HEK293 (cell line): Measurements from ENCODE around the gene METTL25.

ENCODE experiments used
- CTCF ChIA-PET: fragments of 350-600 bp; formaldehyde crosslinking; extraction: SDS; loops from one replicate; lab custom pipeline; 2021; ENCODE audit warnings: antibody characterized with exemption; lab: Yijun Ruan, JAX
- POLR2A ChIA-PET: fragments of 300-600 bp; formaldehyde crosslinking; extraction: SDS; loops from one replicate; lab custom pipeline; 2020; ENCODE audit warnings: antibody characterized with exemption, inconsistent platforms; lab: Yijun Ruan, JAX
- H3K27ac ChIP-seq: fragments of 200-500 bp; sonication (Bioruptor generic); 2 replicates; pipeline ENCODE4 v1.5.1; 2014; ENCODE audit warnings: low read depth, low read length, control low read depth, inconsistent platforms; ENCODE audit errors: extremely low read depth
- H3K36me3 ChIP-seq, 2 experiments: fragments of 200-500 bp in 1 of 2; sonication (Bioruptor generic) in 1 of 2; 1 replicate in 1 of 2; 2 replicates in 1 of 2; pipeline ENCODE4 v1.5.1; 2014 to 2017; ENCODE audit warnings: inconsistent platforms in 2 of 2, low read length in 2 of 2; ENCODE audit not compliant: control insufficient read depth in 2 of 2, insufficient read depth in 1 of 2
- H3K4me1 ChIP-seq: fragments of 200-500 bp; sonication (Bioruptor generic); 2 replicates; pipeline ENCODE4 v1.5.1; 2014; ENCODE audit warnings: mild to moderate bottlenecking, low read length, inconsistent platforms; ENCODE audit not compliant: control insufficient read depth, insufficient read depth
- H3K4me3 ChIP-seq: 2 replicates; pipeline ENCODE4 v1.5.1; 2011; ENCODE audit warnings: low read depth, mild to moderate bottlenecking, control low read depth, low read length, moderate library complexity
- H3K9me3 ChIP-seq: fragments of 200-500 bp; sonication (Bioruptor generic); 2 replicates; pipeline ENCODE4 v1.5.1; 2014; ENCODE audit warnings: low read depth, low read length, inconsistent platforms; ENCODE audit not compliant: control insufficient read depth, insufficient read depth
- IKZF3 ChIP-seq: fragments of 450-650 bp; IDR thresholded peaks from 2 replicates; pipeline ENCODE4 v1.5.0; 2018; ENCODE audit warnings: missing biosample characterization, mild to moderate bottlenecking, missing genetic modification characterization, moderate library complexity
- KLF10 ChIP-seq: fragments of 450-650 bp; IDR thresholded peaks from 2 replicates; pipeline ENCODE4 v1.5.1; 2018; ENCODE audit warnings: missing biosample characterization, mild to moderate bottlenecking, missing genetic modification characterization
- TCF7L2 ChIP-seq: IDR thresholded peaks from 2 replicates; pipeline ENCODE4 v1.6.1; 2011; ENCODE audit warnings: low read depth, mild to moderate bottlenecking, inconsistent platforms, low read length, moderate library complexity, borderline replicate concordance
- ZNF138 ChIP-seq: fragments of 450-650 bp; formaldehyde crosslinking; IDR thresholded peaks from 2 replicates; pipeline ENCODE4 v1.5.1; 2016; ENCODE audit warnings: missing biosample characterization, missing genetic modification characterization, borderline replicate concordance
- ZNF2 ChIP-seq: fragments of 450-650 bp; formaldehyde crosslinking; IDR thresholded peaks from 2 replicates; pipeline ENCODE4 v1.5.1; 2016; ENCODE audit warnings: missing biosample characterization, missing genetic modification characterization
- ZNF311 ChIP-seq: fragments of 450-650 bp; formaldehyde crosslinking; IDR thresholded peaks from 2 replicates; pipeline ENCODE4 v1.5.1; 2017; ENCODE audit warnings: missing biosample characterization, missing genetic modification characterization, borderline replicate concordance
- ZNF335 ChIP-seq: fragments of 450-650 bp; formaldehyde crosslinking; conservative IDR thresholded peaks from 2 replicates; pipeline ENCODE4 v1.5.1; 2016; ENCODE audit warnings: missing biosample characterization, missing genetic modification characterization
- ZNF549 ChIP-seq: fragments of 450-650 bp; IDR thresholded peaks from 2 replicates; pipeline ENCODE4 v1.5.1; 2018; ENCODE audit warnings: missing biosample characterization, missing genetic modification characterization, mild to moderate bottlenecking, inconsistent platforms, moderate library complexity
- ZNF776 ChIP-seq: fragments of 450-650 bp; formaldehyde crosslinking; IDR thresholded peaks from 2 replicates; pipeline ENCODE4 v1.5.0; 2017; ENCODE audit warnings: missing biosample characterization, missing genetic modification characterization, borderline replicate concordance
- TF ChIP-seq, protein P1 (sequence below): fragments of 450-650 bp; formaldehyde crosslinking; IDR thresholded peaks from 2 replicates; pipeline ENCODE4 v1.5.1; 2016; ENCODE audit warnings: missing biosample characterization, missing genetic modification characterization
- TF ChIP-seq, protein P2 (sequence below): fragments of 450-650 bp; formaldehyde crosslinking; IDR thresholded peaks from 2 replicates; pipeline ENCODE4 v1.5.1; 2016; ENCODE audit warnings: missing biosample characterization, missing genetic modification characterization
- TF ChIP-seq, protein P3 (sequence below): fragments of 450-650 bp; formaldehyde crosslinking; conservative IDR thresholded peaks from 2 replicates; pipeline ENCODE4 v1.5.1; 2016; ENCODE audit warnings: low read depth, missing biosample characterization, missing genetic modification characterization
- TF ChIP-seq, protein P4 (sequence below): fragments of 450-650 bp; formaldehyde crosslinking; IDR thresholded peaks from 2 replicates; pipeline ENCODE4 v1.5.1; 2017; ENCODE audit warnings: missing biosample characterization, missing genetic modification characterization

The METTL25 gene

DNA sequence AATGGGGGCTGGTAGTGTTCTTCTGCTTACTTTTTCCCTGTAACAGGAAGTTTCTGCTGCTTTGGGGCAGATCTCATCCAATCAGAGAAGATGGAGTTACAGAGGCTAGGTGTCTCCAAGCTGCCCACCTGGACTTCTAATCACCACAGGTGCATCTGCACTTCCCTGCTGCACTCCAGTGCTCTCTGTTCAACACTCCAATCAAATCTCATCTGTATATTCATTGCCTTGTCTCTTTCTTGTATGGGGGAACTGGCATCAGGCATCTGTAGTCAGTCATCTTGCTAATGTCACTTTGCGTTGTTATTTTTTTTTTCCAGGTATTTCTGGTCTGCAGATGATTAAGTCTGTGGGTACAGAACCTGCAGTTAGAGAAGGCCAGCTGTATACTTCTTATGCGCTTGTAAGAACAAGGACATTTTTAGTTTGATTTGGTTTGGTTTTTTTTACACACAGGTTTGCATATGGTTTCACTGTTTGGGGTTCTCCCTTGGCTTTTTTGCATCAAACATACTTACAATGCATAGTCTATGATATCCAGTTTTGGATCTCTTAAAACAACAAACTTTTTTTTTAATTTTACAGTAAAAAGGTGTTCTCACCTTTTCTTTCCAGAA, 116.0 kb downstream of the METTL25 start:
- H3K4me1 ChIP-seq = no peaks in the 10 kb centered on the region
- POLR2A ChIA-PET = no interaction called here
- H3K27ac ChIP-seq = no peak overlapping the region
- no peaks in the 10 kb centered on the region for H3K36me3 ChIP-seq
- no peaks in the 10 kb centered on the region for H3K9me3 ChIP-seq
- no peak overlapping the region for H3K4me3 ChIP-seq
- no peak for TF ChIP-seq IKZF3
- TF ChIP-seq, protein P1, sequence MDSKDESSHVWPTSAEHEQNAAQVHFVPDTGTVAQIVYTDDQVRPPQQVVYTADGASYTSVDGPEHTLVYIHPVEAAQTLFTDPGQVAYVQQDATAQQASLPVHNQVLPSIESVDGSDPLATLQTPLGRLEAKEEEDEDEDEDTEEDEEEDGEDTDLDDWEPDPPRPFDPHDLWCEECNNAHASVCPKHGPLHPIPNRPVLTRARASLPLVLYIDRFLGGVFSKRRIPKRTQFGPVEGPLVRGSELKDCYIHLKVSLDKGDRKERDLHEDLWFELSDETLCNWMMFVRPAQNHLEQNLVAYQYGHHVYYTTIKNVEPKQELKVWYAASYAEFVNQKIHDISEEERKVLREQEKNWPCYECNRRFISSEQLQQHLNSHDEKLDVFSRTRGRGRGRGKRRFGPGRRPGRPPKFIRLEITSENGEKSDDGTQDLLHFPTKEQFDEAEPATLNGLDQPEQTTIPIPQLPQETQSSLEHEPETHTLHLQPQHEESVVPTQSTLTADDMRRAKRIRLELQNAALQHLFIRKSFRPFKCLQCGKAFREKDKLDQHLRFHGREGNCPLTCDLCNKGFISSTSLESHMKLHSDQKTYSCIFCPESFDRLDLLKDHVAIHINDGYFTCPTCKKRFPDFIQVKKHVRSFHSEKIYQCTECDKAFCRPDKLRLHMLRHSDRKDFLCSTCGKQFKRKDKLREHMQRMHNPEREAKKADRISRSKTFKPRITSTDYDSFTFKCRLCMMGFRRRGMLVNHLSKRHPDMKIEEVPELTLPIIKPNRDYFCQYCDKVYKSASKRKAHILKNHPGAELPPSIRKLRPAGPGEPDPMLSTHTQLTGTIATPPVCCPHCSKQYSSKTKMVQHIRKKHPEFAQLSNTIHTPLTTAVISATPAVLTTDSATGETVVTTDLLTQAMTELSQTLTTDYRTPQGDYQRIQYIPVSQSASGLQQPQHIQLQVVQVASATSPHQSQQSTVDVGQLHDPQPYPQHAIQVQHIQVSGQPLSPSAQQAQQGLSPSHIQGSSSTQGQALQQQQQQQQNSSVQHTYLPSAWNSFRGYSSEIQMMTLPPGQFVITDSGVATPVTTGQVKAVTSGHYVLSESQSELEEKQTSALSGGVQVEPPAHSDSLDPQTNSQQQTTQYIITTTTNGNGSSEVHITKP (tag by site-specific recombination) = no peak
- CTCF ChIA-PET = no interaction called here

DNA sequence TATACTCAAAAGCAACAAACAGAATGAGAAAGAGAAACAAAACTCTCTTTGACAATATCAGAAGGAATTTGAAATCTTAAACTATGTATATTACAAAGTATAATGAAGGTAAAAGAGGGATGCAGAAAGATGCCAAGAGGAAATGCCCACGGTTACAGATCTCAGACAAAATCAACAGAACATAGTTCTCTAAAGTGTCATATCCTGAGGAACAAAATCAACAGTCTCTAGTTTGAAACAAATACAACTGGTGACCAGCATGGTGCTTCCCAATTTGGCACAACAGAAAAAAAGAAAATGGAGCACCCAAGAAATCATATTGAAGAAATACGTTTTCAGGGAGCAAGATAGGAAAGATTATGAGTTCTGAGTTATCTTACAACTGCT, 116.5 kb downstream of the METTL25 start:
- H3K36me3 ChIP-seq = no peaks in the 10 kb centered on the region
- TF ChIP-seq, protein P2, sequence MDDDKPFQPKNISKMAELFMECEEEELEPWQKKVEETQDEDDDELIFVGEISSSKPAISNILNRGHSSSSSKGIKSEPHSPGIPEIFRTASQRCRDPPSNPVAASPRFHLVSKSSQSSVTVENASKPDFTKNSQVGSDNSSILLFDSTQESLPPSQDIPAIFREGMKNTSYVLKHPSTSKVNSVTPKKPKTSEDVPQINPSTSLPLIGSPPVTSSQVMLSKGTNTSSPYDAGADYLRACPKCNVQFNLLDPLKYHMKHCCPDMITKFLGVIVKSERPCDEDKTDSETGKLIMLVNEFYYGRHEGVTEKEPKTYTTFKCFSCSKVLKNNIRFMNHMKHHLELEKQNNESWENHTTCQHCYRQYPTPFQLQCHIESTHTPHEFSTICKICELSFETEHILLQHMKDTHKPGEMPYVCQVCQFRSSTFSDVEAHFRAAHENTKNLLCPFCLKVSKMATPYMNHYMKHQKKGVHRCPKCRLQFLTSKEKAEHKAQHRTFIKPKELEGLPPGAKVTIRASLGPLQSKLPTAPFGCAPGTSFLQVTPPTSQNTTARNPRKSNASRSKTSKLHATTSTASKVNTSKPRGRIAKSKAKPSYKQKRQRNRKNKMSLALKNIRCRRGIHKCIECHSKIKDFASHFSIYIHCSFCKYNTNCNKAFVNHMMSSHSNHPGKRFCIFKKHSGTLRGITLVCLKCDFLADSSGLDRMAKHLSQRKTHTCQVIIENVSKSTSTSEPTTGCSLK (tag by site-specific recombination) = no peak
- TF ChIP-seq KLF10 (tag by site-specific recombination) = no peak
- no peak for TF ChIP-seq ZNF549
- TF ChIP-seq, protein P3, sequence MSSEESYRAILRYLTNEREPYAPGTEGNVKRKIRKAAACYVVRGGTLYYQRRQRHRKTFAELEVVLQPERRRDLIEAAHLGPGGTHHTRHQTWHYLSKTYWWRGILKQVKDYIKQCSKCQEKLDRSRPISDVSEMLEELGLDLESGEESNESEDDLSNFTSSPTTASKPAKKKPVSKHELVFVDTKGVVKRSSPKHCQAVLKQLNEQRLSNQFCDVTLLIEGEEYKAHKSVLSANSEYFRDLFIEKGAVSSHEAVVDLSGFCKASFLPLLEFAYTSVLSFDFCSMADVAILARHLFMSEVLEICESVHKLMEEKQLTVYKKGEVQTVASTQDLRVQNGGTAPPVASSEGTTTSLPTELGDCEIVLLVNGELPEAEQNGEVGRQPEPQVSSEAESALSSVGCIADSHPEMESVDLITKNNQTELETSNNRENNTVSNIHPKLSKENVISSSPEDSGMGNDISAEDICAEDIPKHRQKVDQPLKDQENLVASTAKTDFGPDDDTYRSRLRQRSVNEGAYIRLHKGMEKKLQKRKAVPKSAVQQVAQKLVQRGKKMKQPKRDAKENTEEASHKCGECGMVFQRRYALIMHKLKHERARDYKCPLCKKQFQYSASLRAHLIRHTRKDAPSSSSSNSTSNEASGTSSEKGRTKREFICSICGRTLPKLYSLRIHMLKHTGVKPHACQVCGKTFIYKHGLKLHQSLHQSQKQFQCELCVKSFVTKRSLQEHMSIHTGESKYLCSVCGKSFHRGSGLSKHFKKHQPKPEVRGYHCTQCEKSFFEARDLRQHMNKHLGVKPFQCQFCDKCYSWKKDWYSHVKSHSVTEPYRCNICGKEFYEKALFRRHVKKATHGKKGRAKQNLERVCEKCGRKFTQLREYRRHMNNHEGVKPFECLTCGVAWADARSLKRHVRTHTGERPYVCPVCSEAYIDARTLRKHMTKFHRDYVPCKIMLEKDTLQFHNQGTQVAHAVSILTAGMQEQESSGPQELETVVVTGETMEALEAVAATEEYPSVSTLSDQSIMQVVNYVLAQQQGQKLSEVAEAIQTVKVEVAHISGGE (tag by site-specific recombination) = no peak
- TF ChIP-seq TCF7L2 = no peak
- no peak for TF ChIP-seq ZNF776 (tag by site-specific recombination)
- TF ChIP-seq, protein P4, sequence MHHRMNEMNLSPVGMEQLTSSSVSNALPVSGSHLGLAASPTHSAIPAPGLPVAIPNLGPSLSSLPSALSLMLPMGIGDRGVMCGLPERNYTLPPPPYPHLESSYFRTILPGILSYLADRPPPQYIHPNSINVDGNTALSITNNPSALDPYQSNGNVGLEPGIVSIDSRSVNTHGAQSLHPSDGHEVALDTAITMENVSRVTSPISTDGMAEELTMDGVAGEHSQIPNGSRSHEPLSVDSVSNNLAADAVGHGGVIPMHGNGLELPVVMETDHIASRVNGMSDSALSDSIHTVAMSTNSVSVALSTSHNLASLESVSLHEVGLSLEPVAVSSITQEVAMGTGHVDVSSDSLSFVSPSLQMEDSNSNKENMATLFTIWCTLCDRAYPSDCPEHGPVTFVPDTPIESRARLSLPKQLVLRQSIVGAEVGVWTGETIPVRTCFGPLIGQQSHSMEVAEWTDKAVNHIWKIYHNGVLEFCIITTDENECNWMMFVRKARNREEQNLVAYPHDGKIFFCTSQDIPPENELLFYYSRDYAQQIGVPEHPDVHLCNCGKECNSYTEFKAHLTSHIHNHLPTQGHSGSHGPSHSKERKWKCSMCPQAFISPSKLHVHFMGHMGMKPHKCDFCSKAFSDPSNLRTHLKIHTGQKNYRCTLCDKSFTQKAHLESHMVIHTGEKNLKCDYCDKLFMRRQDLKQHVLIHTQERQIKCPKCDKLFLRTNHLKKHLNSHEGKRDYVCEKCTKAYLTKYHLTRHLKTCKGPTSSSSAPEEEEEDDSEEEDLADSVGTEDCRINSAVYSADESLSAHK (tag by site-specific recombination) = no peak
- no peak for TF ChIP-seq ZNF311 (tag by site-specific recombination)
- no peak for TF ChIP-seq ZNF2
- TF ChIP-seq ZNF138 = no peak
- no peak for TF ChIP-seq ZNF335 (tag by site-specific recombination)
- H3K4me3 ChIP-seq = no peak overlapping the region
- no peaks in the 10 kb centered on the region for H3K9me3 ChIP-seq
- no peak overlapping the region for H3K27ac ChIP-seq
- no peaks in the 10 kb centered on the region for H3K4me1 ChIP-seq
- CTCF ChIA-PET = no interaction called here
- POLR2A ChIA-PET = no interaction called here
